T-helper 1 cell treated with Interleukin-12 subunit alpha and Interleukin-12 subunit beta and Interleukin-4 antibody, amounts not matched to agents 30 μg/mL and 1 μg/mL, for 36 hours (primary cell): Measurements from ENCODE around the gene GPR135.

Experiments
- H3K27ac Mint-ChIP-seq: one replicate; pipeline ENCODE4 v1.8.0; 2021; ENCODE audit warnings: mild to moderate bottlenecking, mixed read lengths
- H3K27me3 Mint-ChIP-seq: one replicate; pipeline ENCODE4 v1.8.0; 2021; ENCODE audit warnings: low read depth, mixed read lengths
- H3K36me3 Mint-ChIP-seq: one replicate; pipeline ENCODE4 v1.8.0; 2021; ENCODE audit warnings: low read depth, mixed read lengths
- H3K4me1 Mint-ChIP-seq: one replicate; pipeline ENCODE4 v1.8.0; 2021; ENCODE audit warnings: low read depth, mixed read lengths
- H3K4me3 Mint-ChIP-seq: one replicate; pipeline ENCODE4 v1.8.0; 2021; ENCODE audit warnings: mild to moderate bottlenecking, moderate library complexity, mixed read lengths
- H3K9me3 Mint-ChIP-seq: one replicate; pipeline ENCODE4 v1.8.0; 2021; ENCODE audit warnings: mixed read lengths

Gene GPR135

GRCh38 chr14:59483363-59483762, 18.2 kb upstream of the GPR135 start:
- H3K9me3 Mint-ChIP-seq: no peaks in the 10 kb centered on the region
- H3K27me3 Mint-ChIP-seq: no peaks in the 10 kb centered on the region
- H3K4me1 Mint-ChIP-seq: peaks cover 46% of the 10 kb centered on the region
- H3K4me3 Mint-ChIP-seq: peak overlapping the region; percentile 92
- H3K36me3 Mint-ChIP-seq: peaks cover 5% of the 10 kb centered on the region
- peak overlapping the region; percentile 37 for H3K27ac Mint-ChIP-seq

GRCh38 chr14:59482541-59483331, 17.6 kb upstream of the GPR135 start:
- Mint-ChIP-seq H3K27me3 (no peaks in the 10 kb centered on the region), H3K4me3 (peak overlapping the region; percentile 92), H3K9me3 (no peaks in the 10 kb centered on the region), H3K27ac (peak overlapping the region; percentile 37), H3K4me1 (peaks cover 44% of the 10 kb centered on the region), H3K36me3 (peaks cover 4% of the 10 kb centered on the region)

DNA sequence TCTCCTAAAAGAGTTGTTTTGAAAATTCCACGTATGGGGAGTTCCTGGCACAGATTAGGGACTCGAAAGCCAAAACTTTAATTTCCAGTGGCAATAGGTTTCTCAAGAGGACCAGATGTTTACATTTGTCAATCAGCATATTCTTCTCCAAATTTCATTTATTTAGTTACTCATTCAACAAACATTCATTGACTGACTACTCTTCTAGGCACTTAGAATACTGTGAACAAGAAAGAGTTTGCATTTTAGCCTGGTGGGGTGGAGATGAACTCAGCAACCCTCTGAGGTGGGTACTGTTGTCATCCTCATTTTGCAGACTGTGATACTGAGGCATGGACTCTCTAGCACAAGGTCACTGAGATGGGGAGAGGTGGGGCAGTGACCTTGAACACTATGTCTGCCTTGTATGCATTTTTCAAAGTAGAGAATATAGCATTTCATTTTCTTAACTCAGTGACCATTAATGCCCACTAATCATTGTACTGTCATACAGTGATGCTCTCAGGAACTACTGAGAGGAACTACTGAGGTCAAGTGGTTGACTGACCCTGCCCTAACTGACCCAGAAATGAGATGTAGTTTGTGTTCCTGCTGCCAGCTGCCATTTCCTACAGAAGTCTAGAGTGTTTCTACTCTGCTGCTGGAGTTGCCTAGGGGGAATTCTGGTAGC, 16.8 kb upstream of the GPR135 start:
- Mint-ChIP-seq H3K27me3 (no peaks in the 10 kb centered on the region), H3K4me3 (peak overlapping the region; percentile 92), H3K27ac (no peak overlapping the region), H3K4me1 (peaks cover 42% of the 10 kb centered on the region), H3K9me3 (no peaks in the 10 kb centered on the region), H3K36me3 (peaks cover 2% of the 10 kb centered on the region)

DNA sequence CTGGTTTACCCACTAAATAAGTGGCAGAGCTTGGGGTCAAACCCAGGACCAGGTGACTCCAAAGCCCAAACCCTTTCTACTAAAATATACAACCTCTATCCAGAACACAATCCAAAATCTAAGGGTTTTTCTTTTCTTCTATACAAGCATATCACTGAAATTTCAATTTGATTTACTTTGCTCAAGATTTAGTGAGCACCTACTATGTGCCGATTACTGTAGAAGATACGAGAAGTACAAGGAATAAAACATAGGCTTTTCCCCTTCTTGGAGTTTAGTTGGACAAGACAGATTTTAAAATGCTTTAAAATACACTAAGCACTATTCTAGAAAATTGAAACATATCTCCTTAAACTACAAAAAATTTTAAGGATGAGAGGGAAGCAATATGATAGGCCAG, 16.2 kb upstream of the GPR135 start:
- Mint-ChIP-seq H3K4me1 (peaks cover 41% of the 10 kb centered on the region), H3K9me3 (no peaks in the 10 kb centered on the region), H3K27me3 (no peaks in the 10 kb centered on the region), H3K36me3 (peaks cover 2% of the 10 kb centered on the region), H3K27ac (no peak overlapping the region), H3K4me3 (no peak overlapping the region)

- no peaks in the 10 kb centered on the region for H3K27me3 Mint-ChIP-seq
- peak overlapping the region; percentile 28 for H3K4me3 Mint-ChIP-seq
- H3K9me3 Mint-ChIP-seq: no peaks in the 10 kb centered on the region
- H3K27ac Mint-ChIP-seq: peak overlapping the region; percentile 16
- peaks cover 37% of the 10 kb centered on the region for H3K4me1 Mint-ChIP-seq
- H3K36me3 Mint-ChIP-seq: peaks cover 2% of the 10 kb centered on the region
Observed at GRCh38 chr14:59480166-59480565, 15.0 kb upstream of the GPR135 start.

- Mint-ChIP-seq H3K9me3 (no peaks in the 10 kb centered on the region), H3K36me3 (peaks cover 4% of the 10 kb centered on the region), H3K4me1 (peaks cover 36% of the 10 kb centered on the region), H3K27ac (no peak overlapping the region), H3K4me3 (no peak overlapping the region), H3K27me3 (no peaks in the 10 kb centered on the region)
Observed at GRCh38 chr14:59478540-59478939, 13.4 kb upstream of the GPR135 start.

GRCh38 chr14:59475709-59476108, 10.5 kb upstream of the GPR135 start:
- Mint-ChIP-seq H3K27me3 (no peaks in the 10 kb centered on the region), H3K4me1 (peaks cover 10% of the 10 kb centered on the region), H3K9me3 (no peaks in the 10 kb centered on the region), H3K36me3 (peaks cover 7% of the 10 kb centered on the region), H3K4me3 (no peak overlapping the region), H3K27ac (no peak overlapping the region)

- no peaks in the 10 kb centered on the region for H3K27me3 Mint-ChIP-seq
- no peaks in the 10 kb centered on the region for H3K9me3 Mint-ChIP-seq
- peaks cover 5% of the 10 kb centered on the region for H3K36me3 Mint-ChIP-seq
- H3K4me3 Mint-ChIP-seq: no peak overlapping the region
- H3K27ac Mint-ChIP-seq: no peak overlapping the region
- peaks cover 2% of the 10 kb centered on the region for H3K4me1 Mint-ChIP-seq
Observed at GRCh38 chr14:59474172-59474571, 9.0 kb upstream of the GPR135 start.

DNA sequence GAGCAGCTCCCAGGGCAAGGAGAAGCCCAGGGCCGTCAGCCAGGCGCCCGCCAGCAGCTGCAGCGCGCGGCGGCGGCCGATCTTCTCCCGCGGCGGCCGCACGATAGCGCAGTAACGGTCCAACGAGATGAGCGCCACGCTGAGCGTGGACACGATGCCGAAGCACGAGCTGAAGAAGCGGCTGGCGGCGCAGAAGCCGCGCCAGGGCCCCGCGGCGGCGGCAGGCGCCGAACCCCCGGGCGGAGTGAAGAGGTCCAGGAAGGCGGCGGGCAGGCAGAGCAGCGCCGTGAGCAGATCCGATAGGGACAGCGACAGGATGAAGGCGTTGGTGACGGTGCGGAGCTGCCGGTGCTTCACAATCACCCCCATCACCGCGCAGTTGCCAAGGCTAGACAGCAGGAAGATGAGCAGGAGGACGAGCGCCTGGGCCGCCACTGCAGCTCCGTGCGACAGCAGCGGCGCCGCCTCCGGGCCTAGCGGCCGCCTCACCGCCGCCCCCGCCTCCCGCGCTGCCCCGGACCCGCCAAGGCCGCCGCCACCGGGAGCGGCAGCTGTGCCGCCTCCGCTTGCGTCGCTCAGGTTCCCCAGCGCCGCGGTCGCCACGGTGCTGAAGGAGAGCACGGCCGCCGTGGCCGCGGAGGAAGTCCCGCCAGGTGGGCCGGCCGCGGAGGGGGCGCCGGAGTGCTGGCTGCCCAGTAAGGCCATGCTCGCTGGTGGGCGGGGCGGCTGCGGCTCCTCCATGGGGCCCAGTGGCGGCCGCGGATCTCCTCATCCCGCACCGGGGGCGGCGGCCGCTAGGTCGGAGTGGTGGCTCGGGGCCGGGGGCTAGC, 479 bp downstream of the GPR135 start:
- H3K27me3 Mint-ChIP-seq: peaks cover 19% of the 10 kb centered on the region
- peak overlapping the region; percentile 85 for H3K4me3 Mint-ChIP-seq
- no peak overlapping the region for H3K27ac Mint-ChIP-seq
- no peaks in the 10 kb centered on the region for H3K36me3 Mint-ChIP-seq
- peaks cover 3% of the 10 kb centered on the region for H3K4me1 Mint-ChIP-seq
- H3K9me3 Mint-ChIP-seq: no peaks in the 10 kb centered on the region

- H3K27ac Mint-ChIP-seq: no peak overlapping the region
- peak overlapping the region; percentile 85 for H3K4me3 Mint-ChIP-seq
- no peaks in the 10 kb centered on the region for H3K36me3 Mint-ChIP-seq
- H3K4me1 Mint-ChIP-seq: peaks cover 3% of the 10 kb centered on the region
- H3K9me3 Mint-ChIP-seq: no peaks in the 10 kb centered on the region
- peaks cover 26% of the 10 kb centered on the region for H3K27me3 Mint-ChIP-seq
Observed at GRCh38 chr14:59463787-59464485, 1.2 kb downstream of the GPR135 start.

GRCh38 chr14:59461891-59462290, 3.3 kb downstream of the GPR135 start:
- H3K36me3 Mint-ChIP-seq: peaks cover 3% of the 10 kb centered on the region
- no peaks in the 10 kb centered on the region for H3K9me3 Mint-ChIP-seq
- no peak overlapping the region for H3K27ac Mint-ChIP-seq
- peaks cover 3% of the 10 kb centered on the region for H3K4me1 Mint-ChIP-seq
- H3K27me3 Mint-ChIP-seq: peaks cover 26% of the 10 kb centered on the region
- H3K4me3 Mint-ChIP-seq: no peak overlapping the region

DNA sequence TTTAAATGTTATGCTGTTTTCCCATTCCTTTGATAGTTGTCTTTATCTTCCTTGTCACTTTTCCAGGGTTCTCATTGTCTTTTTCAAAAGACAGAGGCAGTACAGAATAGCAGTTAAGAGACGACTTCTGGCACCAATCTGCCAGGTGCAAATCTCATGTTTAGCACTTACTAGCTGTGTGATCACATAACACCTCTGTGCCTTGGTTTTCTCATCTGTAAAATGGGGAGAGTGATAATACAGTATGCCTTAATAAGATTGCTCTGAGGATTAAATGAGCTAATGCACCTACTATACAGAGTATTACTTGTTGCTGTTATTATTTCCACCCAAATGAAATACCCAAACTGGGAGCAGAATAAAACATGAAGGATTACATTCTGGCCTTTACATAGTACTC, 4.8 kb downstream of the GPR135 start:
- Mint-ChIP-seq H3K9me3 (no peaks in the 10 kb centered on the region), H3K36me3 (peaks cover 9% of the 10 kb centered on the region), H3K4me3 (no peak overlapping the region), H3K27me3 (peaks cover 18% of the 10 kb centered on the region), H3K27ac (no peak overlapping the region), H3K4me1 (peaks cover 3% of the 10 kb centered on the region)

GRCh38 chr14:59458486-59458885, 6.7 kb downstream of the GPR135 start:
- peaks cover 18% of the 10 kb centered on the region for H3K27me3 Mint-ChIP-seq
- H3K36me3 Mint-ChIP-seq: peaks cover 9% of the 10 kb centered on the region
- H3K27ac Mint-ChIP-seq: no peak overlapping the region
- no peaks in the 10 kb centered on the region for H3K9me3 Mint-ChIP-seq
- peaks cover 2% of the 10 kb centered on the region for H3K4me1 Mint-ChIP-seq
- H3K4me3 Mint-ChIP-seq: no peak overlapping the region

GRCh38 chr14:59455411-59455810, 9.8 kb downstream of the GPR135 start:
- Mint-ChIP-seq H3K27me3 (peaks cover 10% of the 10 kb centered on the region), H3K4me1 (no peaks in the 10 kb centered on the region), H3K9me3 (no peaks in the 10 kb centered on the region), H3K36me3 (peaks cover 9% of the 10 kb centered on the region), H3K27ac (no peak overlapping the region), H3K4me3 (no peak overlapping the region)
